GM12878 (cell line): Measurements from ENCODE around the gene RINT1. TPM values are rescaled to one million over a fixed set of nuclear protein-coding genes. Genes with fewer than 3 reads are reported as not detected.

Source experiments
- ATAC-seq: fragments of 200-7000 bp; cut with Tn5 transposase; 3 replicates; pipeline ENCODE4 v1.9.1; 2020; ENCODE audit warnings: mild to moderate bottlenecking, moderate library complexity
- BruUV-seq: library from RNA; stranded (reverse); fragments of 400-500 nt; replicated peaks from 2 replicates; lab custom pipeline; 2021; lab: Mats Ljungman, UMichigan
- CTCF ChIA-PET: fragments of 300-600 bp; sonication (Branson Sonifier 250); formaldehyde crosslinking; extraction: SDS; loops from one replicate; lab custom pipeline; 2021; ENCODE audit warnings: inconsistent platforms; lab: Yijun Ruan, JAX
- POLR2A ChIA-PET: fragments of 350-600 bp; formaldehyde crosslinking; extraction: SDS; loops from one replicate; lab custom pipeline; 2021; ENCODE audit warnings: inconsistent platforms; lab: Charles Lee
- RAD21 ChIA-PET: fragments of 300-600 bp; sonication (Branson Sonifier 250); formaldehyde crosslinking; loops from one replicate; lab custom pipeline; 2023; ENCODE audit warnings: antibody characterized with exemption; ENCODE audit not compliant: unreplicated experiment; lab: Charles Lee
- SMC1A ChIA-PET: fragments of 300-600 bp; sonication (Branson Sonifier 250); formaldehyde crosslinking; loops from one replicate; lab custom pipeline; 2023; ENCODE audit not compliant: unreplicated experiment, uncharacterized antibody; lab: Charles Lee
- DNase-seq: peaks from one replicate; pipeline ENCODE4 v3.0.0-alpha.2; 2011; ENCODE audit warnings: low read depth, low spot score
- FAIRE-seq: peaks from 3 replicates; lab custom pipeline; 2011; peaks lifted over from hg19 to GRCh38; lab: Jason Lieb, UNC
- H2AFZ ChIP-seq: 2 replicates; pipeline ENCODE4 v1.6.0; 2011; ENCODE audit warnings: low read depth, low read length, control low read depth; ENCODE audit not compliant: control insufficient read depth
- H3K27ac ChIP-seq: 2 replicates; pipeline ENCODE4 v1.5.1; 2011; ENCODE audit warnings: control low read depth; ENCODE audit not compliant: control insufficient read depth, insufficient read depth
- H3K27me3 ChIP-seq, 2 experiments: replicated peaks in 1 of 2; 2 replicates each; pipeline versions ENCODE4 v1.6.0 to v1.6.1; 2011; ENCODE audit warnings: low read length in 1 of 2; ENCODE audit not compliant: control insufficient read depth in 2 of 2, insufficient read depth in 2 of 2
- H3K36me3 ChIP-seq, 2 experiments: 2 replicates each; pipeline ENCODE4 v1.5.1; 2011; ENCODE audit warnings: low read length in 1 of 2; ENCODE audit not compliant: control insufficient read depth in 2 of 2, insufficient read depth in 2 of 2
- H3K4me1 ChIP-seq: 2 replicates; pipeline ENCODE4 v1.6.1; 2011; ENCODE audit warnings: mild to moderate bottlenecking, low read length, moderate library complexity, mixed read lengths; ENCODE audit not compliant: control insufficient read depth, insufficient read depth
- H3K4me2 ChIP-seq: 2 replicates; pipeline ENCODE4 v1.6.0; 2011; ENCODE audit warnings: control low read depth; ENCODE audit not compliant: control insufficient read depth, insufficient read depth
- H3K4me3 ChIP-seq: fragments of 200-600 bp; sonication (generic); 2 replicates; pipeline ENCODE4 v1.5.1; 2016
- H3K79me2 ChIP-seq: 2 replicates; pipeline ENCODE4 v1.6.0; 2011; ENCODE audit warnings: low read length; ENCODE audit not compliant: control insufficient read depth, insufficient read depth
- H3K9ac ChIP-seq: 2 replicates; pipeline ENCODE4 v1.8.0; 2011; ENCODE audit warnings: low read length, control low read depth, mixed read lengths; ENCODE audit not compliant: control insufficient read depth, insufficient read depth
- H3K9me3 ChIP-seq: replicated peaks from 3 replicates; pipeline ENCODE4 v1.5.1; 2011; ENCODE audit warnings: mild to moderate bottlenecking, low read length; ENCODE audit not compliant: control insufficient read depth, insufficient read depth
- H4K20me1 ChIP-seq: 2 replicates; pipeline ENCODE4 v1.6.0; 2011; ENCODE audit not compliant: control insufficient read depth, insufficient read depth
- ATF2 ChIP-seq: IDR thresholded peaks from 2 replicates; pipeline ENCODE4 v1.6.1; 2012; ENCODE audit warnings: low read length, inconsistent platforms
- BHLHE40 ChIP-seq, 2 experiments: fragments of 450-650 bp in 1 of 2; IDR thresholded peaks; 2 replicates each; pipeline ENCODE4 v1.6.1; 2011 to 2017; ENCODE audit warnings: low read depth in 2 of 2, borderline replicate concordance in 1 of 2, improper control_type of control experiment in 1 of 2, low read length in 1 of 2, mild to moderate bottlenecking in 1 of 2
- CTCF ChIP-seq, 3 experiments: IDR thresholded peaks in 2 of 3; conservative IDR thresholded peaks in 1 of 3; 2 replicates each; pipeline ENCODE4 v1.5.1; 2011; ENCODE audit warnings: low read depth in 3 of 3, low read length in 3 of 3, mild to moderate bottlenecking in 3 of 3, control low read depth in 2 of 3, moderate library complexity in 2 of 3, inconsistent platforms in 1 of 3, mixed read lengths in 1 of 3; ENCODE audit not compliant: control insufficient read depth in 2 of 3, insufficient read depth in 1 of 3; ENCODE audit errors: extremely low read depth in 1 of 3
- HDAC2 ChIP-seq: fragments of 200-600 bp; sonication (generic); IDR thresholded peaks from 2 replicates; pipeline ENCODE4 v1.6.1; 2017
- HDAC6 ChIP-seq: fragments of 200-600 bp; sonication (generic); IDR thresholded peaks from one replicate; pipeline ENCODE4 v1.8.0; 2017; ENCODE audit warnings: antibody characterized with exemption; ENCODE audit not compliant: unreplicated experiment
- IKZF1 ChIP-seq: fragments of 450-650 bp; conservative IDR thresholded peaks from 2 replicates; pipeline ENCODE4 v1.6.1; 2017; ENCODE audit warnings: antibody characterized with exemption, mild to moderate bottlenecking
- IRF3 ChIP-seq: fragments of 450-650 bp; IDR thresholded peaks from 2 replicates; pipeline ENCODE4 v1.6.1; 2014; ENCODE audit warnings: mild to moderate bottlenecking
- MEF2B ChIP-seq: fragments of 450-650 bp; IDR thresholded peaks from 2 replicates; pipeline ENCODE4 v1.6.1; 2018; ENCODE audit warnings: mild to moderate bottlenecking, moderate library complexity; ENCODE audit not compliant: partially characterized antibody, poor library complexity, severe bottlenecking
- MLLT1 ChIP-seq: fragments of 450-650 bp; IDR thresholded peaks from 2 replicates; pipeline ENCODE4 v1.6.1; 2016; ENCODE audit warnings: mild to moderate bottlenecking
- RAD21 ChIP-seq: IDR thresholded peaks from 2 replicates; pipeline ENCODE4 v1.6.1; 2011; ENCODE audit warnings: mild to moderate bottlenecking, low read depth, low read length, moderate library complexity; ENCODE audit not compliant: insufficient read depth
- ZNF384 ChIP-seq: IDR thresholded peaks from 2 replicates; pipeline ENCODE4 v1.6.1; 2012; ENCODE audit warnings: low read depth, mild to moderate bottlenecking, low read length, improper control_type of control experiment, borderline replicate concordance
- WGBS: methylation state at CpG from one replicate; pipeline ENCODE4 v1.1.6; 2016; ENCODE audit warnings: low lambda C conversion rate; ENCODE audit not compliant: insufficient replicate concordance, insufficient coverage; ENCODE audit errors: missing lambda C conversion rate; 5-methylcytosine and 5-hydroxymethylcytosine counted together
- in situ Hi-C: fragments of 300-500 bp; cut with MboI; formaldehyde crosslinking; loops from 9 replicates; pipeline ENCODE4 v1.14.3; 2018; ENCODE audit warnings: mixed read lengths
- intact Hi-C: fragments of 100-400 bp; cut with micrococcal nuclease; formaldehyde crosslinking; loops from one replicate; pipeline ENCODE4 v1.14.2; 2022; ENCODE audit not compliant: unreplicated experiment
- polyA plus RNA-seq, 11 experiments: library from polyadenylated mRNA; depleted of rRNA in 4 of 11; unstranded in 6 of 11; stranded (reverse) in 5 of 11; fragments of >200 nt; fragmentation: Nextera tagmentation in 4 of 11; fragmentation: Illumina TruSeq in 1 of 11; extraction: Ambion mirVana in 4 of 11; extraction: Trizol in 1 of 11; gene quantifications; 1 replicate in 1 of 11; 2 replicates in 10 of 11; pipeline versions ENCODE4 v1.2.1 to v1.2.3, GENCODE V29; 2011 to 2016; ENCODE audit warnings: inconsistent platforms in 2 of 11, missing spikeins in 2 of 11, low read depth in 1 of 11
- total RNA-seq, 4 experiments: library from RNA; depleted of rRNA in 3 of 4; stranded (reverse); fragments of >200 nt in 3 of 4; fragmentation: Illumina TruSeq in 1 of 4; extraction: Trizol in 1 of 4; gene quantifications; 2 replicates each; pipeline versions ENCODE4 v1.2.1 to v1.2.3, GENCODE V29; 2013 to 2021

RINT1 gene
- total and polyA plus RNA-seq, 10 of the 15 experiments (the other 5 are each of a cell fraction or from before 2014, with no cell fraction given), result 6.7 to 32.3 (median 17.3) TPM

GRCh38 chr7:105594034-105594433 lies 62.0 kb downstream of the RINT1 start:
- TF ChIP-seq MEF2B (peak; percentile 7), MLLT1 (no peak), IRF3 (no peak), RAD21 (0 out of 2 replicates have a peak, but pooled peaks have one; percentile 15), IKZF1 (peak; percentile 29; the same call in 1 of the 2 replicates), HDAC6 (no peak), HDAC2 (no peak), ZNF384 (no peak), CTCF (IDR thresholded peaks at IDR 0.05 in 2 of 3, conservative IDR thresholded peaks at IDR 0.05 in 1 of 3; ENCODE audit: control insufficient read depth in 2 of 3, extremely low read depth in 1 of 3, insufficient read depth in 1 of 3, low read depth in 3 of 3, low read length in 3 of 3) (peak in 2 of 3 experiments; percentile 3 to 12; a peak in 1 of 6 replicates), BHLHE40 (IDR thresholded peaks at IDR 0.05; ENCODE audit: borderline replicate concordance in 1 of 2, low read depth in 2 of 2, low read length in 1 of 2) (no peak), ATF2 (no peak)
- ATAC-seq (peak; percentile 60), DNase-seq (no peak), FAIRE-seq (no peak)
- Histone ChIP-seq H3K9ac (no peak overlapping the region), H3K4me3 (no peak overlapping the region), H3K27ac (no peak overlapping the region), H3K79me2 (no peaks in the 10 kb centered on the region), H3K9me3 (no peaks in the 10 kb centered on the region), H2AFZ (peak overlapping the region; percentile 64; the same call in 1 of the 2 replicates), H3K4me1 (peaks cover 8% of the 10 kb centered on the region; the same call in 1 of the 2 replicates), H3K4me2 (no peak overlapping the region), H4K20me1 (no peaks in the 10 kb centered on the region), H3K27me3 (no peaks in the 10 kb centered on the region), H3K36me3 (no peaks in the 10 kb centered on the region)
- ChIA-PET POLR2A (interaction anchor here (0.5 to 0.7 kb wide), 2 partner anchors 26 to 166 kb away, joined by 4 to 6 read pairs; no protein-coding TSS in a partner anchor), SMC1A (interaction anchor here (0.7 to 1.6 kb wide), 8 partner anchors 11 to 664 kb away, joined by 3 to 4 read pairs (median 3); no protein-coding TSS in a partner anchor), CTCF (interaction anchor here (0.8 to 3.1 kb wide), 7 partner anchors 60 to 710 kb away, joined by 3 to 17 read pairs (median 4); partner anchors contain the start of gene RINT1), RAD21 (interaction anchor here (0.5 to 3.1 kb wide), 6 partner anchors 11 to 613 kb away, joined by 3 to 13 read pairs (median 4); partner anchors contain the start of gene RINT1)
- 3% methylated on average over 3 of the region's 3 CpGs for WGBS
- in situ Hi-C loops, result no loop called here
- intact Hi-C loops, result no loop called here
- BruUV-seq, result no TSS peak
